Measurements from ENCODE around the gene PDGFRB. TPM values are rescaled to one million over a fixed set of nuclear protein-coding genes. Genes with fewer than 3 reads are reported as not detected.
A peak's percentile ranks its signal among the peaks of the same experiment; 100 is the strongest.

The PDGFRB gene
- total RNA-seq, 3 donors from 2014 or later = 53.7 to 243 (median 146) TPM

DNA sequence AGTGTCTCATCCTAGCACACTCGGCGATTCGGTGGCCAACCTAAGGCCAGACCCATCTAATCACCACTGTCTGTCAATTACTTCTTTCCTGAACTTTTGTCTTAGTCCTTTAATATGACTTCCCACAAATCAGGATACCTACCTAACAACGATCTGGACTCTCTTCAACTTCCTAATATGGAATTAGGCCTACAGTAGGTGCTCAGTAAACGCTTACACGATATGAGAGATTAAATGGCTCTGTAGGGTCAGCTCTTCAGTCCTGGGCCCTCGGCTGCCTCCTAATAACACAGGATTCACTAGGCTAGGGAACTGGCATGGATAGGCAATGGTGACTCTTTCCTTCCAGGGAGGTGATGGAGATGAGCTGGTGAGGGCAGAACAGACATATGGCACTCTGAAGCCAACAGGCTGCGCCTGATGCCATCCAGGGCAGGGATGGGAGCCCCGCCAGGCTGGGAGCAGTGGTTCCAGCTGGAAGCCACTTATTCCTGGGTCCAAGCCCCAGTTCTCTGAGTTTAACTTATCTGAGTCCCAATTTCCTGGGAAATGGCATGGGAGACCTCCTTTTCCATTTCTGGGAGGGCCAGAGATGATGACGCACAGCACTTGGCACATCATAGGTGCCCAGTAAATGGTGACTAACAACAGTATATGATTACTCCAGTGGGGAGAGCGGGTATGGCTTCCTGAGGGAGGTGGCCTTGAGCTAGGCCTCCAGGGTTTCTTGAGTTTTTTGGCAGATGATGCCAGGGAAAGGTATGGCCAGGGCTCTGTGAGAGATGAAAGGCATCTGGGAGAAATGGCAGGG, 7.3 kb downstream of the PDGFRB start:
- Histone ChIP-seq H3K27me3 (no peaks in the 10 kb centered on the region), H3K27ac (peak overlapping the region; percentile 55 to 86), H3K36me3 (no peaks in the 10 kb centered on the region), H3K4me3 (peak overlapping the region in 2 of 3 donors; percentile 15 to 67), H3K9me3 (no peaks in the 10 kb centered on the region), H3K4me1 (peaks cover 0 to 4% of the 10 kb centered on the region in 2 donors)
- intact Hi-C loops (cut with DNase I; ENCODE audit: low total_unique reads) = no loop called here
- no peak for DNase-seq (ENCODE audit: low spot score in 2 of 2)
- TF ChIP-seq, protein P1, sequence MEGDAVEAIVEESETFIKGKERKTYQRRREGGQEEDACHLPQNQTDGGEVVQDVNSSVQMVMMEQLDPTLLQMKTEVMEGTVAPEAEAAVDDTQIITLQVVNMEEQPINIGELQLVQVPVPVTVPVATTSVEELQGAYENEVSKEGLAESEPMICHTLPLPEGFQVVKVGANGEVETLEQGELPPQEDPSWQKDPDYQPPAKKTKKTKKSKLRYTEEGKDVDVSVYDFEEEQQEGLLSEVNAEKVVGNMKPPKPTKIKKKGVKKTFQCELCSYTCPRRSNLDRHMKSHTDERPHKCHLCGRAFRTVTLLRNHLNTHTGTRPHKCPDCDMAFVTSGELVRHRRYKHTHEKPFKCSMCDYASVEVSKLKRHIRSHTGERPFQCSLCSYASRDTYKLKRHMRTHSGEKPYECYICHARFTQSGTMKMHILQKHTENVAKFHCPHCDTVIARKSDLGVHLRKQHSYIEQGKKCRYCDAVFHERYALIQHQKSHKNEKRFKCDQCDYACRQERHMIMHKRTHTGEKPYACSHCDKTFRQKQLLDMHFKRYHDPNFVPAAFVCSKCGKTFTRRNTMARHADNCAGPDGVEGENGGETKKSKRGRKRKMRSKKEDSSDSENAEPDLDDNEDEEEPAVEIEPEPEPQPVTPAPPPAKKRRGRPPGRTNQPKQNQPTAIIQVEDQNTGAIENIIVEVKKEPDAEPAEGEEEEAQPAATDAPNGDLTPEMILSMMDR (IDR thresholded peaks at IDR 0.05) = no peak
- TF ChIP-seq POLR2A (IDR thresholded peaks at IDR 0.05) = no peak
- no peak for TF ChIP-seq POLR2AphosphoS5 (IDR thresholded peaks at IDR 0.05)

DNA sequence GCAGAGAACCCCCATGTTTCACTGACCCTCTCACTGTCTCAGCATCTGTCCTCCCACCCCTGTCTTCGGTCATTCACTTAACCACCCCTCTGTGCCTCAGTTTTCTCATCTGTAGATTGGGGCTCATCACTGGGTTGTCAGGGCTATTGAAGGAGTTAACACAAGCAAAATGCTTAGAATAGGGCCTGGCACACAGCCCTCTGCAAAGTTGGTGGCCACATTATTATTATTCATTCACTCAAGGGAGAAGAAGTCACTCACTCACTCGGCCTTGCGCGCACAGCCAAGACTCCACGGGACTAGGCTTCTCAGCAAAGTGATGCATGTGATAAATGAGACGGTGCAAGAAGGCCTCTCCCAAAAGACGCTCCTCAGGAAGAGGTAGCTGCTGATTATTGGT, 8.0 kb downstream of the PDGFRB start:
- peak overlapping the region; percentile 55 to 86 for H3K27ac ChIP-seq
- H3K4me3 ChIP-seq = peak overlapping the region in 2 of 3 donors; percentile 15 to 67
- peaks cover 0 to 4% of the 10 kb centered on the region in 2 donors for H3K4me1 ChIP-seq
- DNase-seq (ENCODE audit: low spot score in 2 of 2) = no peak
- intact Hi-C loops (cut with DNase I; ENCODE audit: low total_unique reads) = no loop called here
- no peaks in the 10 kb centered on the region for H3K27me3 ChIP-seq
- H3K36me3 ChIP-seq = no peaks in the 10 kb centered on the region
- TF ChIP-seq POLR2AphosphoS5 (IDR thresholded peaks at IDR 0.05) (no peak), POLR2A (IDR thresholded peaks at IDR 0.05) (no peak)
- TF ChIP-seq, protein P1 (IDR thresholded peaks at IDR 0.05) = no peak
- no peaks in the 10 kb centered on the region for H3K9me3 ChIP-seq

DNA sequence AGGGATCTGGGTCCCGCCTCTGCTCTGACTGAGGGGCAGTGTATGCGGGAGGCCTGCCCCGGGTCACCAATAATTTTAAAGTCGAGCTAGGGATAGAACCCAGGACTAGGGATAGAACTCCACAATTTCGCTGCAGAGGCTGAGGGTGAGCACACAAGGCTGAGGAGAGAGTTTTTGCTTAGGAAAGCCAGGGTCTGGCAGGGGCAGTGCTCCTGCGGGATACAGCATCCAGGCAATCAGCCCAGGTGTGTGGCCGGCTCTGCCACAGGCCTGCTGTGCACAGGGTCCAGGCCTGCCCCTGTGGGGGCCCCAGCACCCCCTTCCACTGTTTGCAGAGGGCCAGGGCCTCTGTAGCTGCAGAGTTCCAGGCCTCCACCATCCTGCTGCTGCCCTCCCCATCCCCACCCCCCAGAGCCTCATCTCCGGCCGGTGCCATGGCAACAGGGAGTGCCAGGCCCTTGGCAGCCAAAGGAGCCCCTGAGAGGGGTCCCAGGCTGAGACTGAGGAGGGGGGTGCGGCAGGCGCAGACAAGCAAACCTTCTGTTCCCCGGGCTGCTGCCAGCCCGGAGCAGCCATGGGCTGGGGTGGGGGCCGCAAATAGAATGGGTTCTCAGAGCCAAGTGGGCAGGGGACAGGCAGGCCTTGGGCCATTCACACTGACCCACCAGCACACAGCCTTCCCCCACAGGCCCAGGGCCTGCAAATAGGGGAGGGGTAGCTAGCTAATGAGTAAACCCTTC, 8.6 kb downstream of the PDGFRB start:
- Histone ChIP-seq H3K27ac (peak overlapping the region; percentile 55 to 86), H3K9me3 (no peaks in the 10 kb centered on the region), H3K4me3 (peak overlapping the region in 2 of 3 donors; percentile 15 to 67), H3K36me3 (no peaks in the 10 kb centered on the region), H3K27me3 (no peaks in the 10 kb centered on the region), H3K4me1 (peaks cover 0 to 4% of the 10 kb centered on the region in 2 donors)
- intact Hi-C loops (cut with DNase I; ENCODE audit: low total_unique reads) = no loop called here
- TF ChIP-seq POLR2AphosphoS5 (IDR thresholded peaks at IDR 0.05) (no peak), POLR2A (IDR thresholded peaks at IDR 0.05) (no peak)
- TF ChIP-seq, protein P1 (IDR thresholded peaks at IDR 0.05) = no peak
- no peak for DNase-seq (ENCODE audit: low spot score in 2 of 2)

DNA sequence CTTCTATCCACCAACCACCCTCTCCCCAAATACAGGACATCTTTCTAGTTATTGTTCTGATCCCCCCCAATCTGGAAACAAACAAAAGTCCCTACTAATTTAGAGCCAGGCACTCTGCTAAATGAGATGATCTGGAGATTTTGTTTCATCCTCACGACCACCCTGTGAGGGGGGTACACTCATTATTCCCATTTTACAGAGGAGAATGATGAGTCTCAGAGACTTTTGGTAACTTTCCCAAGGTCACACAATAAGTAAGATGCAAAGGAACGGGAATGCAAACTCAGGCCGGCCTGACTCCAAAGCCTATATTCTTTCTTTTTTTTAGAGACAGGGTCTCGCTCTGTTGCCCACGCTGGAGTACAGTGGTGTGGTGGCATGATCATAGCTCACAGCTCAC, 9.4 kb downstream of the PDGFRB start:
- Histone ChIP-seq H3K9me3 (no peaks in the 10 kb centered on the region), H3K4me3 (peak overlapping the region in 1 of 3 donors; percentile 33), H3K27ac (peak overlapping the region; percentile 55 to 86), H3K36me3 (no peaks in the 10 kb centered on the region), H3K4me1 (peaks cover 0 to 4% of the 10 kb centered on the region in 2 donors), H3K27me3 (no peaks in the 10 kb centered on the region)
- DNase-seq (ENCODE audit: low spot score in 2 of 2) = no peak
- intact Hi-C loops (cut with DNase I; ENCODE audit: low total_unique reads) = no loop called here
- TF ChIP-seq, protein P1 (IDR thresholded peaks at IDR 0.05) = no peak
- TF ChIP-seq POLR2AphosphoS5 (IDR thresholded peaks at IDR 0.05) = no peak

DNA sequence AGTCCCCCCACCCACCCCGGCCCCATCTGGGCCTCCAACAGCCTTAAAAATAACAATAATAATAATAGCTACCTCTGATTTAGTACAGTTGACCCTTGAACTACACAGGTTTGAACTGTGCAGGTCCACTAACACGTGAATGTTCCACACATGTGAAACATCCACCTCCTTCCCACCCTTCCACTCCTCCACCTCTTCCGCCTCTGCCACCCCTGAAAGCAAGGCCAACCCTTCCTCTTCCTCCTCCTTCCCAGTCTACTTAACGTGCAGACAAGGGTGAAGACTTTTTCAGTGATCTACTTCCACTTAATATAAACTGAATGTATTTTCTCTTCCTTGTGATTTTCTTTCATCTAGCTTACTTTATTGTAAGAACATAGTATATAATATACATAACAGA, 10.8 kb downstream of the PDGFRB start:
- Histone ChIP-seq H3K4me3 (peak overlapping the region; percentile 20 to 57 (median 23)), H3K36me3 (no peaks in the 10 kb centered on the region), H3K27me3 (no peaks in the 10 kb centered on the region), H3K9me3 (no peaks in the 10 kb centered on the region), H3K27ac (peak overlapping the region; percentile 73 to 86), H3K4me1 (peaks cover 0 to 4% of the 10 kb centered on the region in 2 donors)
- intact Hi-C loops (cut with DNase I; ENCODE audit: low total_unique reads) = no loop called here
- DNase-seq (ENCODE audit: low spot score in 2 of 2) = no peak
- TF ChIP-seq, protein P1 (IDR thresholded peaks at IDR 0.05) = no peak
- TF ChIP-seq POLR2AphosphoS5 (IDR thresholded peaks at IDR 0.05) = no peak
- TF ChIP-seq POLR2A (IDR thresholded peaks at IDR 0.05) = no peak

Data from breast epithelium (tissue), 4 donors.